Left hindlimb (tissue), 1 donor: ENCODE measurements around the gene POGLUT3.

ENCODE experiments used
- DNase-seq: peaks from one replicate; pipeline ENCODE4 v3.0.0-alpha.2; 2018

Gene POGLUT3

GRCh38 chr11:108500169-108500568 is 2.0 kb upstream of the POGLUT3 start:
- no peak for DNase-seq

- DNase-seq: no peak
These were observed 728 bp upstream of the POGLUT3 start for GRCh38 chr11:108498816-108499408.

- DNase-seq: peak; percentile 92
These were observed 703 bp downstream of the POGLUT3 start for GRCh38 chr11:108497317-108498045.

GRCh38 chr11:108496643-108497256 is 1.4 kb downstream of the POGLUT3 start:
- DNase-seq: no peak

- no peak for DNase-seq
These were observed 2.9 kb downstream of the POGLUT3 start for GRCh38 chr11:108495326-108495725.

GRCh38 chr11:108494182-108494581 is 4.0 kb downstream of the POGLUT3 start:
- no peak for DNase-seq

- no peak for DNase-seq
These were observed 6.2 kb downstream of the POGLUT3 start for GRCh38 chr11:108491936-108492335.

GRCh38 chr11:108486828-108487227 is 11.4 kb downstream of the POGLUT3 start:
- no peak for DNase-seq

- no peak for DNase-seq
These were observed 11.9 kb downstream of the POGLUT3 start for GRCh38 chr11:108486331-108486730.

GRCh38 chr11:108483163-108483562 is 15.0 kb downstream of the POGLUT3 start:
- no peak for DNase-seq

- DNase-seq: no peak
These were observed 23.3 kb downstream of the POGLUT3 start for GRCh38 chr11:108474664-108475463.

GRCh38 chr11:108472681-108473080 is 25.5 kb downstream of the POGLUT3 start:
- no peak for DNase-seq

GRCh38 chr11:108468478-108468864 is 29.7 kb downstream of the POGLUT3 start:
- no peak for DNase-seq

GRCh38 chr11:108467091-108467823 is 30.9 kb downstream of the POGLUT3 start, which contains the start of gene C11orf65:
TSS of gene C11orf65 (minus strand) at chr11:108467529. CDS start at chr11:108461559, 5,970 bp downstream.
- DNase-seq: peak; percentile 98

GRCh38 chr11:108466405-108466804 is 31.8 kb downstream of the POGLUT3 start:
- DNase-seq: no peak

GRCh38 chr11:108453207-108453835 is 44.9 kb downstream of the POGLUT3 start:
- DNase-seq: no peak
